H9 (cell line): Measurements from ENCODE around the gene CHST5. TPM values are rescaled to one million over a fixed set of nuclear protein-coding genes. Genes with fewer than 3 reads are reported as not detected.

Source experiments
- DNase-seq: peaks from one replicate; pipeline ENCODE4 v3.0.0-alpha.2; 2017
- H2AFZ ChIP-seq: one replicate; pipeline ENCODE4 v1.6.1; 2013; ENCODE audit warnings: mild to moderate bottlenecking, low read length, control low read depth, moderate library complexity
- H2AK5ac ChIP-seq: 2 replicates; pipeline ENCODE4 v1.6.1; 2013; ENCODE audit warnings: low read length, control low read depth, mixed read lengths; ENCODE audit not compliant: insufficient read length
- H2BK120ac ChIP-seq: one replicate; pipeline ENCODE4 v1.6.1; 2013; ENCODE audit warnings: low read depth, mild to moderate bottlenecking, low read length, control low read depth, inconsistent platforms; ENCODE audit not compliant: poor library complexity, severe bottlenecking
- H2BK12ac ChIP-seq: 2 replicates; pipeline ENCODE4 v1.6.1; 2013; ENCODE audit warnings: low read length, control low read depth, mixed read lengths, low read depth; ENCODE audit not compliant: insufficient read length
- H2BK15ac ChIP-seq: 2 replicates; pipeline ENCODE4 v1.6.1; 2013; ENCODE audit warnings: low read depth, low read length, control low read depth
- H2BK20ac ChIP-seq: one replicate; pipeline ENCODE4 v1.6.1; 2013; ENCODE audit warnings: low read depth, mild to moderate bottlenecking, low read length, control low read depth, inconsistent platforms; ENCODE audit not compliant: poor library complexity, severe bottlenecking
- H2BK5ac ChIP-seq: 2 replicates; pipeline ENCODE4 v1.6.1; 2013; ENCODE audit warnings: low read length, control low read depth, mixed read lengths; ENCODE audit not compliant: insufficient read length
- H3K14ac ChIP-seq: 2 replicates; pipeline ENCODE4 v1.6.1; 2013; ENCODE audit warnings: low read length, control low read depth; ENCODE audit not compliant: insufficient read depth
- H3K18ac ChIP-seq: 2 replicates; pipeline ENCODE4 v1.6.1; 2013; ENCODE audit warnings: low read depth, mild to moderate bottlenecking, mixed read lengths, low read length, control low read depth; ENCODE audit not compliant: insufficient read length
- H3K23ac ChIP-seq: 2 replicates; pipeline ENCODE4 v1.6.1; 2013; ENCODE audit warnings: low read length, control low read depth, mixed read lengths, low read depth; ENCODE audit not compliant: insufficient read length
- H3K23me2 ChIP-seq: 2 replicates; pipeline ENCODE4 v1.6.1; 2013; ENCODE audit warnings: low read depth, mild to moderate bottlenecking, mixed read lengths, low read length, control low read depth; ENCODE audit not compliant: insufficient read length, poor library complexity, severe bottlenecking
- H3K27ac ChIP-seq: 2 replicates; pipeline ENCODE4 v1.5.1; 2013; ENCODE audit warnings: low read length, control low read depth, mixed read lengths, low read depth; ENCODE audit not compliant: insufficient read length
- H3K27me3 ChIP-seq: 2 replicates; pipeline ENCODE4 v1.6.1; 2013; ENCODE audit warnings: low read length, control low read depth, inconsistent platforms; ENCODE audit not compliant: insufficient read depth
- H3K4ac ChIP-seq: 2 replicates; pipeline ENCODE4 v1.6.1; 2013; ENCODE audit warnings: low read depth, mild to moderate bottlenecking, control low read depth, inconsistent platforms, low read length, moderate library complexity
- H3K4me1 ChIP-seq: 2 replicates; pipeline ENCODE4 v1.6.1; 2013; ENCODE audit warnings: low read length, control low read depth, inconsistent platforms; ENCODE audit not compliant: insufficient read depth
- H3K4me2 ChIP-seq: 2 replicates; pipeline ENCODE4 v1.6.1; 2013; ENCODE audit warnings: low read length, control low read depth, mixed read lengths; ENCODE audit not compliant: insufficient read length, insufficient read depth
- H3K56ac ChIP-seq: 2 replicates; pipeline ENCODE4 v1.6.1; 2013; ENCODE audit warnings: low read depth, mild to moderate bottlenecking, mixed read lengths, low read length, control low read depth; ENCODE audit not compliant: insufficient read length
- H3K79me1 ChIP-seq: 2 replicates; pipeline ENCODE4 v1.6.1; 2013; ENCODE audit warnings: low read depth, mild to moderate bottlenecking, moderate library complexity, low read length, control low read depth, inconsistent platforms; ENCODE audit not compliant: insufficient read depth, poor library complexity, severe bottlenecking
- H3K79me2 ChIP-seq: 2 replicates; pipeline ENCODE4 v1.6.1; 2013; ENCODE audit warnings: low read length, control low read depth, inconsistent platforms; ENCODE audit not compliant: insufficient read depth
- H3K9ac ChIP-seq: 2 replicates; pipeline ENCODE4 v1.6.1; 2013; ENCODE audit warnings: low read length, control low read depth, mixed read lengths; ENCODE audit not compliant: insufficient read length; ENCODE audit errors: extremely low read depth
- H3K9me3 ChIP-seq: one replicate; pipeline ENCODE4 v1.6.1; 2013; ENCODE audit warnings: low read depth, low read length, inconsistent platforms; ENCODE audit not compliant: control insufficient read depth
- H3T11ph ChIP-seq: one replicate; pipeline ENCODE4 v1.6.1; 2013; ENCODE audit warnings: mild to moderate bottlenecking, low read length, control low read depth, inconsistent platforms
- H4K20me1 ChIP-seq: one replicate; pipeline ENCODE4 v1.6.1; 2013; ENCODE audit not compliant: control insufficient read depth, insufficient read length, insufficient read depth
- H4K5ac ChIP-seq: 2 replicates; pipeline ENCODE4 v1.6.1; 2013; ENCODE audit warnings: low read depth, mild to moderate bottlenecking, mixed read lengths, low read length, control low read depth; ENCODE audit not compliant: insufficient read length
- H4K8ac ChIP-seq: replicated peaks from 2 replicates; pipeline ENCODE4 v1.6.1; 2013; ENCODE audit warnings: low read length, control low read depth, mixed read lengths, low read depth; ENCODE audit not compliant: insufficient read length
- H4K91ac ChIP-seq: 2 replicates; pipeline ENCODE4 v1.6.1; 2013; ENCODE audit warnings: low read depth, mild to moderate bottlenecking, moderate library complexity, mixed read lengths, low read length, control low read depth; ENCODE audit not compliant: insufficient read length
- H3K27ac Mint-ChIP-seq, 3 experiments: 2 replicates in 2 of 3; 3 replicates in 1 of 3; pipeline ENCODE4 v1.8.0; 2020 to 2021; ENCODE audit warnings: mixed read lengths in 3 of 3, mild to moderate bottlenecking in 1 of 3, moderate library complexity in 1 of 3
- H3K27me3 Mint-ChIP-seq: 2 replicates; pipeline ENCODE4 v1.8.0; 2021; ENCODE audit warnings: low read depth, mild to moderate bottlenecking, moderate library complexity, mixed read lengths
- H3K36me3 Mint-ChIP-seq, 3 experiments: 2 replicates in 2 of 3; 3 replicates in 1 of 3; pipeline ENCODE4 v1.8.0; 2020 to 2021; ENCODE audit warnings: low read depth in 3 of 3, mixed read lengths in 3 of 3; ENCODE audit not compliant: insufficient read depth in 1 of 3
- H3K4me1 Mint-ChIP-seq, 2 experiments: 2 replicates each; pipeline ENCODE4 v1.8.0; 2020; ENCODE audit warnings: mixed read lengths in 2 of 2
- H3K4me3 Mint-ChIP-seq, 2 experiments: 2 replicates in 1 of 2; 3 replicates in 1 of 2; pipeline ENCODE4 v1.8.0; 2020 to 2021; ENCODE audit warnings: mild to moderate bottlenecking in 2 of 2, mixed read lengths in 2 of 2, moderate library complexity in 1 of 2
- H3K9me3 Mint-ChIP-seq, 2 experiments: 2 replicates in 1 of 2; 3 replicates in 1 of 2; pipeline ENCODE4 v1.8.0; 2020; ENCODE audit warnings: mild to moderate bottlenecking in 2 of 2, mixed read lengths in 2 of 2, moderate library complexity in 1 of 2
- WGBS: extraction: QIAGEN DNeasy Blood & Tissue Kit; methylation state at CpG from one replicate; pipeline ENCODE4 v1.1.7; 2013; ENCODE audit warnings: missing lambda C conversion rate, low lambda C conversion rate, mixed read lengths; ENCODE audit not compliant: insufficient read length; ENCODE audit errors: extremely low coverage; 5-methylcytosine and 5-hydroxymethylcytosine counted together
- total RNA-seq: library from RNA; stranded (reverse); gene quantifications from 2 replicates; pipeline ENCODE4 v1.2.1, GENCODE V29; 2021
- TF ChIP-seq, protein P1 (sequence below): fragments of 200-600 bp; sonication (generic); conservative IDR thresholded peaks from 3 replicates; pipeline ENCODE4 v1.8.0; 2021; ENCODE audit warnings: antibody characterized with exemption, mild to moderate bottlenecking

Gene CHST5
- total RNA-seq, 1 experiment from 2014 or later: not detected

DNA sequence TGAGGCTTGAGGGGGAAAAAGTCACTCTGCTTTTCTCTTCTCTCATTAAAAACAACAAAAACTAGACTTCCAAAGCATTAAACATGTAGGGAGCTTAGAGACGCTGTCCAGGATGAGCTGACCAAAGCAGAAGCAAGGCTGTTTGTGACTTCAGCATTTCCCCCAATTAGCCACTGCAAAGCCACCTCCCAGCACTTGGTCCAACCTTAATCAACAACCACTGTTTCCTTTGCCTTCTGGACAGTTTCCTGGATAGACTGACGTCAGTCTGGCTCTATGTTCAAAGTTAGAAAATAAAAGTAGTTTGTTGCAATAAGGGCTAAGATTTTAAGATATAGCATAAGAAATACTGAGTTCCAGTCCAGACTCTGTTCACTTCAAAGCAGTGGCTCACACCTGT, 17.0 kb upstream of the CHST5 start:
- Mint-ChIP-seq H3K27ac (0 out of 7 replicates have a peak overlapping the region, but pooled peaks of 1 of the 3 experiments have one; percentile 4), H3K4me1 (peaks cover 13 to 18% of the 10 kb centered on the region in 2 experiments), H3K27me3 (peaks cover 4% of the 10 kb centered on the region), H3K36me3 (no peaks in the 10 kb centered on the region), H3K9me3 (no peaks in the 10 kb centered on the region), H3K4me3 (no peak overlapping the region)
- DNase-seq: no peak
- Histone ChIP-seq H3K27me3 (no peaks in the 10 kb centered on the region), H3K56ac (no peak overlapping the region), H4K20me1 (no peaks in the 10 kb centered on the region), H2BK5ac (no peak overlapping the region), H3K23ac (no peak overlapping the region), H3K23me2 (peaks cover 8% of the 10 kb centered on the region), H4K5ac (no peak overlapping the region), H2BK15ac (no peak overlapping the region), H3K79me1 (no peaks in the 10 kb centered on the region), H2BK120ac (no peak overlapping the region), H3K4me2 (no peak overlapping the region), H3K9ac (no peak overlapping the region), H3K4ac (no peak overlapping the region), H3K79me2 (no peaks in the 10 kb centered on the region), H3K4me1 (peaks cover 2% of the 10 kb centered on the region; the same call in 1 of the 2 replicates), H3K14ac (no peak overlapping the region), H4K8ac (no peak overlapping the region), H2AFZ (no peak overlapping the region), H3K27ac (no peak overlapping the region), H3T11ph (no peak overlapping the region), H2BK12ac (no peak overlapping the region), H3K18ac (no peak overlapping the region), H2BK20ac (no peak overlapping the region), H3K9me3 (no peaks in the 10 kb centered on the region), H4K91ac (no peak overlapping the region), H2AK5ac (no peak overlapping the region)
- WGBS: no CpG with 5 or more reads among the region's 2 CpGs
- TF ChIP-seq, protein P1, sequence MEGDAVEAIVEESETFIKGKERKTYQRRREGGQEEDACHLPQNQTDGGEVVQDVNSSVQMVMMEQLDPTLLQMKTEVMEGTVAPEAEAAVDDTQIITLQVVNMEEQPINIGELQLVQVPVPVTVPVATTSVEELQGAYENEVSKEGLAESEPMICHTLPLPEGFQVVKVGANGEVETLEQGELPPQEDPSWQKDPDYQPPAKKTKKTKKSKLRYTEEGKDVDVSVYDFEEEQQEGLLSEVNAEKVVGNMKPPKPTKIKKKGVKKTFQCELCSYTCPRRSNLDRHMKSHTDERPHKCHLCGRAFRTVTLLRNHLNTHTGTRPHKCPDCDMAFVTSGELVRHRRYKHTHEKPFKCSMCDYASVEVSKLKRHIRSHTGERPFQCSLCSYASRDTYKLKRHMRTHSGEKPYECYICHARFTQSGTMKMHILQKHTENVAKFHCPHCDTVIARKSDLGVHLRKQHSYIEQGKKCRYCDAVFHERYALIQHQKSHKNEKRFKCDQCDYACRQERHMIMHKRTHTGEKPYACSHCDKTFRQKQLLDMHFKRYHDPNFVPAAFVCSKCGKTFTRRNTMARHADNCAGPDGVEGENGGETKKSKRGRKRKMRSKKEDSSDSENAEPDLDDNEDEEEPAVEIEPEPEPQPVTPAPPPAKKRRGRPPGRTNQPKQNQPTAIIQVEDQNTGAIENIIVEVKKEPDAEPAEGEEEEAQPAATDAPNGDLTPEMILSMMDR: no peak
